ENCODE data around the gene PEF1. TPM values are rescaled to one million over a fixed set of nuclear protein-coding genes. Genes with fewer than 3 reads are reported as not detected.
A peak's percentile ranks its signal among the peaks of the same experiment; 100 is the strongest.

Gene PEF1
- total RNA-seq, 4 donors from 2014 or later: 71.3 to 109 (median 88.7) TPM

- Histone ChIP-seq H3K4me1 (peaks cover 6 to 83% (median 11%) of the 10 kb centered on the region in 3 donors), H3K27ac (no peak overlapping the region)
These were observed 3.7 kb downstream of the PEF1 start for GRCh38 chr1:31640964-31641363.

DNA sequence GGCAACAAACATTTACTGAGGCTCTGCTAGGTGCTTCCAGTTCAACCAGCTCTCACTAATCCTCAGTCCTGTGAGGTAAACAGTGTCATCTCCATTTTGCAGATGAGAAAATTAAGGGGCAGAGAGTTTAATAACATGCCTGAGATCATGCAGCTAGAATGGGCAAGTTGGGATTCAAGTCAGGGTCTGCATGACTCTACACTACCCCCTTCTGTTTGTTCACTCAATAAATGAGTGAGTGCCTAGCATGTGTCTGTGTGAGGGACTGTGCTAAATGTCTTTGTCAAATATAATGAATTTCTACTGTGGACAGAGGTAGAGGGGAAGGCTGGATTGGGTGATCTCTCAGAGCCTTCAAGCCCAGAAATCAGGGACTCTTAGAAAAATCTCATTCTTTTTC is 4.5 kb downstream of the PEF1 start:
- TF ChIP-seq POLR2AphosphoS5 (IDR thresholded peaks at IDR 0.05) (no peak), POLR2A (IDR thresholded peaks at IDR 0.05) (no peak), EP300 (IDR thresholded peaks at IDR 0.05) (no peak)
- TF ChIP-seq, protein P1, sequence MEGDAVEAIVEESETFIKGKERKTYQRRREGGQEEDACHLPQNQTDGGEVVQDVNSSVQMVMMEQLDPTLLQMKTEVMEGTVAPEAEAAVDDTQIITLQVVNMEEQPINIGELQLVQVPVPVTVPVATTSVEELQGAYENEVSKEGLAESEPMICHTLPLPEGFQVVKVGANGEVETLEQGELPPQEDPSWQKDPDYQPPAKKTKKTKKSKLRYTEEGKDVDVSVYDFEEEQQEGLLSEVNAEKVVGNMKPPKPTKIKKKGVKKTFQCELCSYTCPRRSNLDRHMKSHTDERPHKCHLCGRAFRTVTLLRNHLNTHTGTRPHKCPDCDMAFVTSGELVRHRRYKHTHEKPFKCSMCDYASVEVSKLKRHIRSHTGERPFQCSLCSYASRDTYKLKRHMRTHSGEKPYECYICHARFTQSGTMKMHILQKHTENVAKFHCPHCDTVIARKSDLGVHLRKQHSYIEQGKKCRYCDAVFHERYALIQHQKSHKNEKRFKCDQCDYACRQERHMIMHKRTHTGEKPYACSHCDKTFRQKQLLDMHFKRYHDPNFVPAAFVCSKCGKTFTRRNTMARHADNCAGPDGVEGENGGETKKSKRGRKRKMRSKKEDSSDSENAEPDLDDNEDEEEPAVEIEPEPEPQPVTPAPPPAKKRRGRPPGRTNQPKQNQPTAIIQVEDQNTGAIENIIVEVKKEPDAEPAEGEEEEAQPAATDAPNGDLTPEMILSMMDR (IDR thresholded peaks at IDR 0.05): no peak
- peaks cover 0 to 18% of the 10 kb centered on the region in 2 donors for H3K36me3 ChIP-seq
- H3K4me3 ChIP-seq: no peak overlapping the region
- no peak overlapping the region for H3K27ac ChIP-seq
- H3K27me3 ChIP-seq: no peaks in the 10 kb centered on the region
- ATAC-seq: no peak
- H3K9me3 ChIP-seq: no peaks in the 10 kb centered on the region
- H3K4me1 ChIP-seq: peaks cover 6 to 79% (median 11%) of the 10 kb centered on the region in 3 donors

More at GRCh38 chr1:31640964-31641363, 3.7 kb downstream of the PEF1 start:
- H3K9me3 ChIP-seq: no peaks in the 10 kb centered on the region
- TF ChIP-seq, protein P1 (IDR thresholded peaks at IDR 0.05): no peak
- no peak for TF ChIP-seq POLR2A (IDR thresholded peaks at IDR 0.05)
- TF ChIP-seq EP300 (IDR thresholded peaks at IDR 0.05): no peak
- TF ChIP-seq POLR2AphosphoS5 (IDR thresholded peaks at IDR 0.05): no peak
- H3K27me3 ChIP-seq: no peaks in the 10 kb centered on the region
- no peak overlapping the region for H3K4me3 ChIP-seq
- WGBS, 2 donors (ENCODE audit: low coverage in 1 of 2): 83 to 85% methylated on average over 4 of the region's 4 CpGs
- peaks cover 0 to 11% of the 10 kb centered on the region in 2 donors for H3K36me3 ChIP-seq
- ATAC-seq: no peak

GRCh38 chr1:31639543-31639942 is 5.1 kb downstream of the PEF1 start:
- Histone ChIP-seq H3K9me3 (no peaks in the 10 kb centered on the region), H3K4me1 (peaks cover 6 to 78% (median 11%) of the 10 kb centered on the region in 3 donors), H3K27me3 (no peaks in the 10 kb centered on the region), H3K36me3 (peaks cover 0 to 24% of the 10 kb centered on the region in 2 donors), H3K27ac (no peak overlapping the region), H3K4me3 (no peak overlapping the region)
- TF ChIP-seq, protein P1 (IDR thresholded peaks at IDR 0.05): no peak
- TF ChIP-seq EP300 (IDR thresholded peaks at IDR 0.05) (no peak), POLR2A (IDR thresholded peaks at IDR 0.05) (no peak), POLR2AphosphoS5 (IDR thresholded peaks at IDR 0.05) (no peak)
- WGBS, 2 donors (ENCODE audit: low coverage in 1 of 2): 44 to 64% methylated on average over 5 of the region's 5 CpGs
- no peak for ATAC-seq

DNA sequence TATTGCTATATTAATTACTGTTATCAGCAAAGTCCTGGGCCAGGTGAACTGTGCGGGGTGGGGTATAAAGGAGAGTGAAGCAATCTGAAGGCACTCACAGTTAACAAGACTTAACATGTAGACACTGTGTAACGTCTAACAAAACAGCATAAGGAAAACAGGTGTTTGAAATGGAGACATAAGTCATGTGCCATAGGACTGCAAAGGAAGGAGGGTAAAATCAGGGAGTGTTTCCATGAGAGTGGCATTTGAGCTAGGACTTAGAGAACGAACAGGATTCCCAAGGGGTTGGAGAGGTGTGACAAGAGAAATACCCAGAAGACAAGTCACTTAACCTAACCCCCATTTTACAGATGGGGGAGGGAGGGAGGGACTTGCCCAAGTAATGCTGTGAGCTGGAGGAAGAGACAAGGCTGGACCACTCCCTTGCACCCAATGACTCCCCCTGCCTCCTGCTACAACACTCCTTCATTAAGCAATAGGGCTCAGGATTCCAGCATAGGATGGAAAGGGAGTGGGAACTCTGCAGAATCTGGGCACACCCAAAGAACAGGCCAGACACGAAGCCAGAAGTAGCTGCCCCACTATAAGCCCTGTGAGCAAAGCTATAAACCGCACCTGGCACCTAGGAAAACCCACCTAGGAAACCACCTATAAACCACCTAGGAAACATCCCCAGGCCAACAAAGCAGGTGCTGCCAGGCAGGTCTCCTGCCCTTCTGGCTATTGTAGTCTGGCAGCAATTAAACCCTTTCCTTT is 6.6 kb downstream of the PEF1 start:
- Histone ChIP-seq H3K9me3 (no peaks in the 10 kb centered on the region), H3K27me3 (no peaks in the 10 kb centered on the region), H3K27ac (no peak overlapping the region), H3K4me1 (peaks cover 0 to 67% (median 4%) of the 10 kb centered on the region in 3 donors), H3K36me3 (peaks cover 0 to 39% of the 10 kb centered on the region in 2 donors), H3K4me3 (no peak overlapping the region)
- TF ChIP-seq EP300 (IDR thresholded peaks at IDR 0.05) (no peak), POLR2A (IDR thresholded peaks at IDR 0.05) (no peak), POLR2AphosphoS5 (IDR thresholded peaks at IDR 0.05) (no peak)
- TF ChIP-seq, protein P1 (IDR thresholded peaks at IDR 0.05): no peak
- WGBS, 2 donors (ENCODE audit: low coverage in 1 of 2): 54 to 64% methylated on average over 3 to 4 of the region's 5 CpGs
- peak; percentile 43 for ATAC-seq

- peaks cover 0 to 79% of the 10 kb centered on the region in 2 donors for H3K36me3 ChIP-seq
These were observed 11.6 kb downstream of the PEF1 start for GRCh38 chr1:31633117-31633516.

More at GRCh38 chr1:31633117-31633516, 11.6 kb downstream of the PEF1 start:
- H3K27me3 ChIP-seq: no peaks in the 10 kb centered on the region
- 56 to 67% methylated on average over 1 to 2 of the region's 4 CpGs for WGBS, 2 donors (ENCODE audit: low coverage in 1 of 2)
- peaks cover 0 to 23% (median 0%) of the 10 kb centered on the region in 3 donors for H3K4me1 ChIP-seq
- TF ChIP-seq EP300 (IDR thresholded peaks at IDR 0.05) (no peak), POLR2A (IDR thresholded peaks at IDR 0.05) (no peak)
- TF ChIP-seq, protein P1 (IDR thresholded peaks at IDR 0.05): peak in 1 of 4 experiments; percentile 15
- ATAC-seq: no peak
- no peaks in the 10 kb centered on the region for H3K9me3 ChIP-seq
- no peak overlapping the region for H3K4me3 ChIP-seq
- no peak overlapping the region for H3K27ac ChIP-seq

Measured in gastroesophageal sphincter (tissue), 4 donors.